ENCODE results near the gene NPPC.

DNA sequence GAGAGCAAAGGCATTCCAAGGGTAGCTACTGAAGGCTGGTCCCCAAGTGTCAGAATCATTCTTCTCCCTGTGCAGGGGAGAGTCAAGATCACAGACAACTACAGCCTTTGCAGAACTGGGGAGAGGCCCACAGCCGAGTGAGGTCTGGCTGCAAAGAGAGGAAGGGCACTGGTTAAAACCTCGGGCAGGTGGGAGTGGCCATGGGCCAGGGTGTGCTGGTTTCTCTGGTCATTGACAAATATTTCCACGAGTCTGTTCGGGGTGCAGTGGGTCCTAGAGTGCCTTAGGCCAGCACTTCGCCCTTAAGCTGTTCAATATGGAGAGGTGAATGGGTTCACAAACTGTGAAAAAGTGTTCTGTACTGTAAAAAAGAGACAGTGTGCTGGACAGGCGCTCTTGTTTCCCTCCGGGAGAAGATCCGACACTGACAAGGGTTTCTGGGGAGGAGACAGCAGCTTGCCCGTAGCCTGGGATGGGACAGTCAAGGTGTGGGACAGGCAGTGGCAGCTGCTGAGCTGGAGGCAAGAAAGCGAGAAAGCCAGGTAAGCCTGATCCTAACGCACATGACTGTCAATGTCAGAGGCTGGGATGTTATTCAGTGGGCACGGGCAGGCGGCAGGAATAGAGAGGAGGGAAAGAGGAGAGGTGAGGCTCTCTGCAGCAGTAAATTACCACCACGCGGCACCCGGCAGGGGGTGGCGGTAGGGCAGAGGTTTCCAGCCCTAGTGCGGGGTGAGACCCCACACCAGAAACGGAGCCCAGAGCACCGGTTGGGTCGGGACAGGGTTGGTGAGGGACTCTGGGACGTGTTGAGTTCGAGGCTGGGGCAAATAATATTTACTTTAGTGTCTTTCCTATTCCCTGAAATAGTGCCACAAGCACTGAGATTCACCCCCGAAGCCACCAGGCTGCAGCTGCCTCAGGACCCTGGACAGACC lies 2.0 kb downstream of the NPPC start:
- no peak for TF ChIP-seq CTCF (IDR thresholded peaks at IDR 0.05; ENCODE audit: low read depth, low read length, poor library complexity, severe bottlenecking)
- TF ChIP-seq EZH2phosphoT487 (IDR thresholded peaks at IDR 0.05; ENCODE audit: borderline replicate concordance, low read length), result no peak
